Mesenteric fat pad (tissue), 1 donor: ENCODE results near the gene NT5DC1. TPM values are rescaled to one million over a fixed set of nuclear protein-coding genes. Genes with fewer than 3 reads are reported as not detected.

Experiments
- DNase-seq: peaks from one replicate; pipeline ENCODE4 v3.0.0-alpha.2; 2020; ENCODE audit warnings: low spot score
- total RNA-seq: library from RNA; stranded (reverse); fragmentation: NEBNext Ultra II Directional; extraction: Animal tissue kit (Norgen Biotek cat#: 25700); gene quantifications from one replicate; pipeline ENCODE4 v1.2.1, GENCODE V29; 2021
- donor health status: DM: yes; HTN: yes; CAD: no.

NT5DC1 gene
- total RNA-seq, 1 donor from 2014 or later, result 38.4 TPM

- DNase-seq, result no peak
Observed at GRCh38 chr6:116136373-116136772, 35.7 kb downstream of the NT5DC1 start.

- no peak for DNase-seq
Observed at GRCh38 chr6:116136933-116137340, 36.3 kb downstream of the NT5DC1 start.

- DNase-seq, result no peak
Observed at GRCh38 chr6:116139917-116140316, 39.3 kb downstream of the NT5DC1 start.

- no peak for DNase-seq
Observed at GRCh38 chr6:116144605-116145004, 44.0 kb downstream of the NT5DC1 start.

- no peak for DNase-seq
Observed at GRCh38 chr6:116145803-116146675, 45.4 kb downstream of the NT5DC1 start.

- DNase-seq, result no peak
Observed at GRCh38 chr6:116152620-116153019, 52.0 kb downstream of the NT5DC1 start.

GRCh38 chr6:116154887-116155286 is 54.2 kb downstream of the NT5DC1 start:
- no peak for DNase-seq

- no peak for DNase-seq
Observed at GRCh38 chr6:116156405-116157326, 56.0 kb downstream of the NT5DC1 start.

GRCh38 chr6:116157391-116157790 is 56.7 kb downstream of the NT5DC1 start:
- DNase-seq, result no peak

- DNase-seq, result no peak
Observed at GRCh38 chr6:116158641-116159040, 58.0 kb downstream of the NT5DC1 start.

- no peak for DNase-seq
Observed at GRCh38 chr6:116159782-116160524, 59.3 kb downstream of the NT5DC1 start.

GRCh38 chr6:116165596-116165995 is 64.9 kb downstream of the NT5DC1 start:
- DNase-seq, result no peak

- no peak for DNase-seq
Observed at GRCh38 chr6:116166369-116166768, 65.7 kb downstream of the NT5DC1 start.

GRCh38 chr6:116168148-116168547 is 67.5 kb downstream of the NT5DC1 start:
- DNase-seq, result no peak

GRCh38 chr6:116169880-116170279 is 69.2 kb downstream of the NT5DC1 start:
- no peak for DNase-seq

GRCh38 chr6:116170358-116171057 is 69.9 kb downstream of the NT5DC1 start:
- no peak for DNase-seq

- no peak for DNase-seq
Observed at GRCh38 chr6:116173928-116174327, 73.3 kb downstream of the NT5DC1 start.

GRCh38 chr6:116175344-116175743 is 74.7 kb downstream of the NT5DC1 start:
- no peak for DNase-seq

GRCh38 chr6:116176596-116176995 is 75.9 kb downstream of the NT5DC1 start:
- DNase-seq, result no peak

- DNase-seq, result no peak
Observed at GRCh38 chr6:116180375-116180774, 79.7 kb downstream of the NT5DC1 start.

- no peak for DNase-seq
Observed at GRCh38 chr6:116189472-116189871, 88.8 kb downstream of the NT5DC1 start.
